ENCODE measurements around the gene FAM174C. TPM values are rescaled to one million over a fixed set of nuclear protein-coding genes. Genes with fewer than 3 reads are reported as not detected.
A peak's percentile ranks its signal among the peaks of the same experiment; 100 is the strongest.

The FAM174C gene
- total and polyA plus RNA-seq, 4 donors: 14.6 to 79.8 (median 33.8) TPM

GRCh38 chr19:1233115-1233667 is 42.1 kb upstream of the FAM174C start:
- no peak overlapping the region for H3K4me3 ChIP-seq (ENCODE audit: low read depth in 1 of 3, low read length in 3 of 3)

More at GRCh38 chr19:1233115-1233667, 42.1 kb upstream of the FAM174C start:
- no peak for TF ChIP-seq TAF1 (conservative IDR thresholded peaks at IDR 0.05)
- TF ChIP-seq JUND (IDR thresholded peaks at IDR 0.05): no peak
- no peak for TF ChIP-seq REST (IDR thresholded peaks at IDR 0.05)
- TF ChIP-seq GABPA (IDR thresholded peaks at IDR 0.05 in 1 of 2, conservative IDR thresholded peaks at IDR 0.05 in 1 of 2): no peak
- no peak for TF ChIP-seq ZBTB33 (IDR thresholded peaks at IDR 0.05)
- TF ChIP-seq CTCF (IDR thresholded peaks at IDR 0.05; ENCODE audit: low read depth, low read length, missing input control): no peak
- TF ChIP-seq, protein P1, sequence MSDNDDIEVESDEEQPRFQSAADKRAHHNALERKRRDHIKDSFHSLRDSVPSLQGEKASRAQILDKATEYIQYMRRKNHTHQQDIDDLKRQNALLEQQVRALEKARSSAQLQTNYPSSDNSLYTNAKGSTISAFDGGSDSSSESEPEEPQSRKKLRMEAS (IDR thresholded peaks at IDR 0.05): no peak
- TF ChIP-seq FOXA1 (IDR thresholded peaks at IDR 0.05): no peak
- no peak for TF ChIP-seq EGR1 (IDR thresholded peaks at IDR 0.05; ENCODE audit: low read depth in 2 of 2)
- TF ChIP-seq SP1 (IDR thresholded peaks at IDR 0.05): no peak
- TF ChIP-seq FOXA2 (IDR thresholded peaks at IDR 0.05): no peak
- no peak for TF ChIP-seq YY1 (IDR thresholded peaks at IDR 0.05)
- TF ChIP-seq NR2F2 (IDR thresholded peaks at IDR 0.05): no peak
- TF ChIP-seq HNF4G (IDR thresholded peaks at IDR 0.05): no peak
- TF ChIP-seq, protein P2, sequence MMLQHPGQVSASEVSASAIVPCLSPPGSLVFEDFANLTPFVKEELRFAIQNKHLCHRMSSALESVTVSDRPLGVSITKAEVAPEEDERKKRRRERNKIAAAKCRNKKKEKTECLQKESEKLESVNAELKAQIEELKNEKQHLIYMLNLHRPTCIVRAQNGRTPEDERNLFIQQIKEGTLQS (IDR thresholded peaks at IDR 0.05): no peak
- TF ChIP-seq RXRA (IDR thresholded peaks at IDR 0.05): no peak
- H3K36me3 ChIP-seq (ENCODE audit: control insufficient read depth in 4 of 4, insufficient read depth in 3 of 4, low read depth in 1 of 4, low read length in 3 of 4): peaks cover 0 to 2% (median 0%) of the 10 kb centered on the region in 4 donors
- DNase-seq (ENCODE audit: low spot score): no peak
- H3K9ac ChIP-seq (ENCODE audit: low read depth in 1 of 2, low read length in 2 of 2): no peak overlapping the region
- no peaks in the 10 kb centered on the region for H3K9me3 ChIP-seq (ENCODE audit: control insufficient read depth in 4 of 4, low read length in 3 of 4)
- H3K27me3 ChIP-seq (ENCODE audit: control insufficient read depth in 4 of 4, insufficient read depth in 4 of 4, low read length in 3 of 4): no peaks in the 10 kb centered on the region
- peaks cover 0 to 15% (median 7%) of the 10 kb centered on the region in 4 donors for H3K4me1 ChIP-seq (ENCODE audit: control insufficient read depth in 4 of 4, insufficient read depth in 4 of 4, low read length in 3 of 4)
- WGBS: 88% methylated on average over 24 of the region's 24 CpGs
- peak overlapping the region in 1 of 2 donors; percentile 14 for H3K27ac ChIP-seq (ENCODE audit: low read depth in 1 of 2, low read length in 2 of 2)

Measured in liver (tissue), 9 donors.